GM18505 (cell line): Measurements from ENCODE around the gene PRCD.
"Not testable (repeated sequence)": the region's sequence is repeated elsewhere in the genome, so short reads cannot be mapped to it uniquely, and the experiment has no call there.

Source experiments
- ATAC-seq: cut with Tn5 transposase; IDR thresholded peaks from one replicate; pipeline ENCODE4 v1.9.1; 2021; ENCODE audit not compliant: unreplicated experiment
- POLR2A ChIP-seq: IDR thresholded peaks from 4 replicates; pipeline ENCODE4 v1.6.1; 2011; ENCODE audit warnings: borderline replicate concordance; ENCODE audit not compliant: insufficient read depth, insufficient read length; ENCODE audit errors: extremely low read depth

Gene PRCD

GRCh38 chr17:76528156-76528527, 11.7 kb upstream of the PRCD start:
- no peak for ATAC-seq
- TF ChIP-seq POLR2A, result no peak

DNA sequence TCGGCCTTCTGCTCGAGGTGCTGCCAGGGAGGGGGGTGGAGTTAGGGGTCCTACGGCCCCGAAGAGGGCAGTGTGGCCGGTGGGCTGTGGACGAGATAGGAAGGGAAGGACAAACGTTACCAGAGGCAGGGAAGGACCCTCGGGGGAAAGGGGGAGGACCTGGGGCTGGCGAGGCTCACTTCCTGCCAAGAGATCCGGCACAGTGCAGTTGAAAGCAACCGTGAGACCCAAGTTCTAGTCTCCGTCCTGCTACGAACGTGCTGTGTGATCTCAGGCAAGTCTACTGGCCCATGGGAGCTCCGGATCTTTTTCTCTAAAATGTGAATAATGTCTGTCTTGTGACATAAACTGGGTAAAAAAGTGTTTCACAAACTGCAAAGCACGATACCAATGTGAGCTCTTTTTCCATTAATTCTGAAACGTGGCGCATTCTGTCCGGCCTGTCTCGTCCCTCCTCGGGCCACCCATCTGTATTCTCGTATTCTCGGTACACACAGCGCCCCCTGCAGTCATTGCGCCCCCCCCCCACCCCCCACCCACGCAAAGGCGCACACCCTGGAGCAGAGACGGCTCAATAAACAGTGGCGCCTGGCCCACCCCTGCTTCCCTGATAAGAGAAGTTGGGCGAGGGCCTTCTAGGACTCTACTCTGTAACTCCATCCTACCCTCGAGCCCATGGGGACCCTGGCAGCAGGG, 11.2 kb upstream of the PRCD start:
- no peak for TF ChIP-seq POLR2A
- no peak for ATAC-seq

- no peak for ATAC-seq
- no peak for TF ChIP-seq POLR2A
Measured at GRCh38 chr17:76529224-76530094, 10.4 kb upstream of the PRCD start.

DNA sequence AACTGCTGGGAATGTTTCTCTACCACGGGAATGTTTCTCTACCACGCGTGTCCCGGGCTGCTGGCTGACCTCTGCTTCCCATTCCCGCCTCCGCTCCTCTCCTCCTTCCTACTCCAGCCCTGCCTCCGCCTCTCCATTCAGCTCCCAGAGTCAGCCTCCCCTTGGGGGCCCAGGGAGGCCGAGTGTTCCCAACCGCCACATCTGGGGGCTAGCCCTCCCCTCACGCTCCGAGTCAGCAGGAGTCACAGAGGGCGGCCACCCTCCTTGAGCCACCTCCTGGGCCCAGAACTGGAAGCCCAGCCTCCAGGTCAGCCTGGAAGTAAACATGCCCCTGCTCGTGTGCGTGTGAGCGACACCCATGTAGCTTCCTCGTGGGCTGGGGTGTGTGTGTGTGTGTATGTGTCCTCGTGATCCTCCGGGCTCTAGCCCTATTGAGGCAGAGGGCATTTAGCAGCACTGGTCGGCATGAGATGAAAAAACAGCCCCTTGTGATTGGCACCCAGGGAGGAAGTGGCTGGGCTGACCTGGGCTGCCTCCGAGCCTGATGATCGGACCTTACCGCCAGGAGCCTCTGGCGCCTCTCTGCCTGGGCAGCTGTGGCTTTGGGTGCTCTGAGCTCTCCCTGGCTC, 9.6 kb upstream of the PRCD start:
- no peak for TF ChIP-seq POLR2A

DNA sequence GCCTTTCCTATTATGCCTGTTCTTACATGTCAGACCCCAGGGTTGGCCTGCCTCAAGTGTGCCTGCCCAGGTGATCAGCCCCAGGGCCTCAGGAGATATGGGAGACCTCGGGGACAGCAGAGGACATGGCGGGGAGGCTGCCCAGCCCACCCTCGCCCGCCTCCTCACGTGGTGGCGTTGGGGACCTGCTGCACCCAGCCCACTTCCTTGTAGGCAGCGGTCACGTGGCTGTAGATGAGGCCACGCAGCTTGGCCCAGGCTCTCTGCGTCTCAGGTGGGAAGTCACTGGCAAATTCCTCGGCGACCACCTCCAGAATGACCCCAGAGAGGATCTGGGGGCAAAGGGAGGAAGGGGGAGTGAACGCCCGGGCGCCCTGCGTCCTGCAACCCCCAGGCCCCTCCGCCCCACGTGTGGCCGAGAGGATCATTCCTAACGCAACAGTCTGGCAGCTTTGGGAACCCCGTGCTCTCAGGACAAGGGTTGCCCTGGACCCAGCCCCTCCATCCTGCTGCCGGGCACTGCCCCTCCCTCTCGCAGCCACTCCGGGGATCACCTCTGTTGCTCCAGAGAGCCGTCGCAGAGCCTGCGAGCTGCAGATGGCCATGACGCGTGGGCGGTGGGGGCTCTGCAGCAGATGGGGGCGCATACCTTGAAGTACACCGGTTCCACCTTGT, 8.9 kb upstream of the PRCD start:
- no peak for TF ChIP-seq POLR2A
- ATAC-seq, result no peak

More for the DNA sequence above, 9.6 kb upstream of the PRCD start:
- no peak for ATAC-seq

DNA sequence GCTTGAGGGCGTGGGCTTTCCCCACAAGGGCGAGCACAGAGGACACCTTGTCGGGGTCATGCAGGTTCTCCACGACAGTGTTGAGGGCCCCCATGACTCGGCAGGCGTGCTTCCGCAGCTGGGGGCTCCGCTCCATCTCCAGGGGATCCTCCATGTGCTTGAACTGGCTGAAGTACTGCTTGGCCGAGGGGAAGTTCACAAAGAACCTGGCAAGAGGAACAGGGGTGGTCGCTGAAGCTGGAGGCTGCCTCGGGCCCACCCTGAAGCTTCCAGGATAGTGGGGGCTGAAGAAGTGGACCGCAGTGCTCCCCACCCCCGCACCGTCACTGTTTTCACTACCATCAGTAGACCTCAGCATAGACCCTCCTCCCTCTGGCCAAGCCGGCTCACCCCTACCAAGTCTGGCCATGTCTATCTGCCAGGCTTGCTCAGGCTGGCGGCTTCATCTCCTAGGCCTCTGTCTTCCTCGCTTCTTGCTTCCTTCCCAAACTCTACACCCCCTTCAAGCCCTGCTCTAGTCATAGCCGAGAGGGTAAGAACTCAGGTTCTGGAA, 8.3 kb upstream of the PRCD start:
- no peak for ATAC-seq

GRCh38 chr17:76532072-76532651, 7.7 kb upstream of the PRCD start:
- TF ChIP-seq POLR2A, result no peak
- no peak for ATAC-seq

More for the DNA sequence above, 8.3 kb upstream of the PRCD start:
- TF ChIP-seq POLR2A, result no peak

DNA sequence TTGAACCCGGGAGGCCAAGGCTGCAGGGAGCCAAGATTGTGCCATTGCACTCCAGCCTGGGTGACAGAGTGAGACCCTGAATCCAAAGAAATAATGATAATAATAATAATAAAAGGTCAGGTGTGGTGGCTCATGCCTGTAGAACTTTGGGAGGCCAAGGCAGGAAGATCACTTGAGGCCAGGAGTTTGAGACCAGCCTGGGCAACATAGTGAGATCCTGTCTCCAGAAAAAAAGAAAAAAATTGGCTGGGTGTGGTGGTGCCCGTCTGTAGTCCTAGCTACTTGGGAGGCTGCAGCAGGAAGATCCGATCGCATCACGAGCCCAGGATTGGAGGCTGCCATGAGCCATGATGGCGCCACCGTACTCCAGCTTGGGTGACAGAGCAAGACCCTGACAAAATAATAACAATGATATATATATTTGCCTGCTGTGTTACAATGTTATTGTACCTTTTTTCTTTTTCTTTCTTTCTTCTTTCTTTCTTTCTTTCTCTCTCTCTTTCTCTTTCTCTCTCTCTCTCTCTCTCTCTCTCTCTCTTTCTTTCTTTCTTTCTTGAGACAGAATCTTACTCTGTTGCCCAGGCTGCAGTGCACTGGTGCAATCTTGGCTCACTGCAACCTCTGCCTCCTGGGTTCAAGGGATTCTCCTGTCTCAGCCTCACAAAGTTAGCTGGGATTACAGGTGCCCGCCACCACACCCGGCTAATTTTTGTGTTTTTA, 6.0 kb upstream of the PRCD start:
- ATAC-seq, result not testable (repeated sequence)

- no peak for ATAC-seq
- TF ChIP-seq POLR2A, result no peak
Measured at GRCh38 chr17:76534831-76535732, 4.8 kb upstream of the PRCD start.

DNA sequence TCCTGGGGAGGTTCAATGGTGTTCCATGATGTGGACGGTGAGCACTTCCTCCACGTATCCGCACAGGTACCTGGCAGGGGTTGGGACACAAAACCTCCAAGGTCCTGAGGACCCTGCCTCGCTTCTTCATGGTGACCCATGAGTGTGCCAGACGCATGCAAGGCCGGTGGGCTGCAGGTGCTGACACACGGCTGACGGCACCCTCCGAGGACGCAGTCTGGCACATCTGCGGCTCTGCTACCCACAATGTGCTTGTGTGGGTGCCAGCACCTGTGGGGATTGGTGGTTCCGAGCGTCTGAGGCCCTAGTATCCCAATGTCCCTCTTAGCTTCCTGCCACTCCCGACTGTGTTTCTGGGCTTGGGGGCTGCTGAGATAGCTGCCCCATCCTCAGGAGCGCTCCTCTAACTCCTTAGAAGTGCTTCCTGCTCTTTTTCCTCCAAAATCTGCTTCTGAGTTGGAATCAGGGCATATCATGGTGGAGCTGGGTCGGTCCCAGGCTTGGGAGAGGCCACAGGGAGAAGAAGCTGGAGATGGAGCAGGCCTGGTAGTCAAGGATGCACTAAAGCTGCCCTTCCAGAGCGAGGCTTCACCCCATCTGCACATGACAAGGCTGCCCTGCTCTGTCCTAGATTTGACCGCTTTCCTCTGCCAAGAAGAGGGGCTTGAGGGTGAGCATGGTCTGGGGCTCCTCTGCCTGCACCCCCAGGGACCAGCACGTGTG, 3.9 kb upstream of the PRCD start:
- no peak for ATAC-seq
- TF ChIP-seq POLR2A, result no peak
